ENCODE data around the gene ARMC5. TPM values are rescaled to one million over a fixed set of nuclear protein-coding genes. Genes with fewer than 3 reads are reported as not detected.
"Not testable (repeated sequence)": the region's sequence is repeated elsewhere in the genome, so short reads cannot be mapped to it uniquely, and the experiment has no call there.

ARMC5 gene
- polyA plus RNA-seq, 1 of the 3 experiments (the other 2 are of a cell fraction), result 8.9 TPM

DNA sequence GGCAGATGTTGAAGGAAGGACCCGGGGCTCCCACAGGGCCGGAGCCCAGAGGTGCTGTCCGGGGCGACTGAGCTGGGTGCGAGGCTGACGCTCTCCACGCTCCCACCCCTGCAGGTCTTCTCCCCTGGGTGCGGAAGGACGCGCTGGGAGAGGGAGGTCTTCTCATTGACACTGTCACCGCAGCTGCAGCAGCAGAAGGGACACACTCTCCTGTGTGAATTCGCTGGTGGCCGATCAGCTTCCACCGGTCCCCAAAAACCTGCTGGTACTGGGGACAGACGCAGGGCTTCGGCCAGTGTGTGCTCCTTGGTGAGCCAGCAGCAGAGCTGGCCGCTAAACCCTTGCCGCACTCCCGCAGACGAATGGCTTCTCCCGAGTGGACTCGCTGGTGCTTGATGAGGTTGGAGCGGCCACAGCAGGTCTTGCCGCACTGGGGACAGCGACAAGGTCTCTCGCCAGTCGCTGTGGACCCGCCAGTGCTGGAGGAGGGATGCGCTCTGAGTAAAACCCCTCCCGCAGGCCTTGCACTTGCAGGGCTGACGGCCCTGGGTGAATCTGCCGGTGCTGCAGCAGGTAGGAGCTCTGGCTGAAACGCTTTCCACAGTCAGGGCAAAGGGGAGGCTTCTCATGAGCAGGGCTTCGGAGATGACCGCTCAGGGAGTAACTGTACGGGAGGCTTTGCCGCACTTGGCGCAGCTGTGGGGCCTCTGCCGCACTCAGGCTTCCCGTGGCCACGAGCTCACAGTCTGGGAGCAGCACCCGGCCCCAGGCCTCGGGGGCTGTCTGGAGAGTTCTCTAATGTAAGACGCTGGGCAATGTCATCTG, 22.9 kb upstream of the ARMC5 start:
- Histone ChIP-seq H3K79me2 (ENCODE audit: insufficient read depth) (no peaks in the 10 kb centered on the region), H3K27ac (ENCODE audit: low read depth in 2 of 2, low read length in 1 of 2) (no peak overlapping the region), H3K27me3 (ENCODE audit: insufficient read depth) (no peaks in the 10 kb centered on the region), H3K9me3 (no peaks in the 10 kb centered on the region), H2AFZ (ENCODE audit: low read depth) (no peak overlapping the region), H3F3A (replicated peaks; ENCODE audit: insufficient read depth) (peaks cover 21% of the 10 kb centered on the region), H3K9me2 (no peaks in the 10 kb centered on the region), H3K9ac (no peak overlapping the region), H3K4me2 (no peak overlapping the region), H3K36me3 (replicated peaks in 1 of 2; ENCODE audit: control insufficient read depth in 1 of 2, insufficient read depth in 2 of 2, low read length in 1 of 2) (no peaks in the 10 kb centered on the region), H3K4me1 (ENCODE audit: control insufficient read depth in 1 of 2, insufficient read depth in 2 of 2, low read depth in 1 of 2, low read length in 1 of 2) (peaks cover 0 to 2% of the 10 kb centered on the region in 2 experiments; a peak in 1 of 4 replicates), H4K20me1 (ENCODE audit: insufficient read depth) (no peaks in the 10 kb centered on the region), H3K4me3 (ENCODE audit: low read depth in 2 of 2, low read length in 1 of 2) (no peak overlapping the region)
- TF ChIP-seq YY1 (IDR thresholded peaks at IDR 0.05; ENCODE audit: low read depth) (no peak), FOXM1 (IDR thresholded peaks at IDR 0.05; ENCODE audit: low read depth) (no peak), GABPA (IDR thresholded peaks at IDR 0.05; ENCODE audit: low read depth) (no peak), CHD2 (IDR thresholded peaks at IDR 0.05; ENCODE audit: low read length, partially characterized antibody) (no peak), NFIC (IDR thresholded peaks at IDR 0.05; ENCODE audit: borderline replicate concordance) (no peak), REST (IDR thresholded peaks at IDR 0.05; ENCODE audit: low read depth, low read length) (no peak), POLR2AphosphoS5 (IDR thresholded peaks at IDR 0.05; ENCODE audit: low read depth, low read length) (no peak), IRF3 (IDR thresholded peaks at IDR 0.05; ENCODE audit: low read depth, low read length) (no peak)
- POLR2A ChIA-PET, result no interaction called here
- 85% methylated on average over 19 of the region's 44 CpGs for WGBS (ENCODE audit: low lambda C conversion rate)
- CTCF ChIA-PET, result interaction anchor here (0.6 to 1.2 kb wide), 2 partner anchors 54 to 216 kb away, joined by 3 to 5 read pairs; no protein-coding TSS in a partner anchor
- DNase-seq, result no peak

- no peaks in the 10 kb centered on the region for H3K9me2 ChIP-seq
- H3K27ac ChIP-seq (ENCODE audit: low read depth in 2 of 2, low read length in 1 of 2), result no peak overlapping the region
- no peaks in the 10 kb centered on the region for H3K36me3 ChIP-seq (replicated peaks in 1 of 2; ENCODE audit: control insufficient read depth in 1 of 2, insufficient read depth in 2 of 2, low read length in 1 of 2)
- H3K4me3 ChIP-seq (ENCODE audit: low read depth in 2 of 2, low read length in 1 of 2), result no peak overlapping the region
- peaks cover 24% of the 10 kb centered on the region for H3F3A ChIP-seq (replicated peaks; ENCODE audit: insufficient read depth)
- H3K4me1 ChIP-seq (ENCODE audit: control insufficient read depth in 1 of 2, insufficient read depth in 2 of 2, low read depth in 1 of 2, low read length in 1 of 2), result peaks cover 0 to 5% of the 10 kb centered on the region in 2 experiments; a peak in 1 of 4 replicates
- H3K79me2 ChIP-seq (ENCODE audit: insufficient read depth), result no peaks in the 10 kb centered on the region
- no peak for TF ChIP-seq RCOR1 (IDR thresholded peaks at IDR 0.05; ENCODE audit: low read length)
- TF ChIP-seq RAD21 (IDR thresholded peaks at IDR 0.05; ENCODE audit: low read length), result no peak
- TF ChIP-seq YY1 (IDR thresholded peaks at IDR 0.05; ENCODE audit: low read depth), result no peak
- no peak for TF ChIP-seq USF1 (IDR thresholded peaks at IDR 0.05; ENCODE audit: borderline replicate concordance, low read depth)
- no peak for TF ChIP-seq RFX5 (IDR thresholded peaks at IDR 0.05; ENCODE audit: low read length)
- TF ChIP-seq GATA2 (CRISPR knock-in tag; IDR thresholded peaks at IDR 0.05), result no peak
- no peak for TF ChIP-seq ELF1 (IDR thresholded peaks at IDR 0.05)
- TF ChIP-seq POLR2AphosphoS5 (IDR thresholded peaks at IDR 0.05; ENCODE audit: low read depth, low read length), result no peak
- ChIA-PET POLR2A (no interaction called here), CTCF (interaction anchor here (1.2 to 3.2 kb wide), 2 partner anchors 9 to 99 kb away, joined by 3 to 13 read pairs; partner anchors contain the start of gene COX6A2)
- H3K9ac ChIP-seq, result no peak overlapping the region
- 71% methylated on average over 2 of the region's 2 CpGs for WGBS (ENCODE audit: low lambda C conversion rate)
- H3K9me3 ChIP-seq, result no peaks in the 10 kb centered on the region
- H2AFZ ChIP-seq (ENCODE audit: low read depth), result no peak overlapping the region
- no peak overlapping the region for H3K4me2 ChIP-seq
- no peak for DNase-seq
- no peaks in the 10 kb centered on the region for H4K20me1 ChIP-seq (ENCODE audit: insufficient read depth)
- H3K27me3 ChIP-seq (ENCODE audit: insufficient read depth), result no peaks in the 10 kb centered on the region
Measured at GRCh38 chr16:31438414-31438813, 20.9 kb upstream of the ARMC5 start.

DNA sequence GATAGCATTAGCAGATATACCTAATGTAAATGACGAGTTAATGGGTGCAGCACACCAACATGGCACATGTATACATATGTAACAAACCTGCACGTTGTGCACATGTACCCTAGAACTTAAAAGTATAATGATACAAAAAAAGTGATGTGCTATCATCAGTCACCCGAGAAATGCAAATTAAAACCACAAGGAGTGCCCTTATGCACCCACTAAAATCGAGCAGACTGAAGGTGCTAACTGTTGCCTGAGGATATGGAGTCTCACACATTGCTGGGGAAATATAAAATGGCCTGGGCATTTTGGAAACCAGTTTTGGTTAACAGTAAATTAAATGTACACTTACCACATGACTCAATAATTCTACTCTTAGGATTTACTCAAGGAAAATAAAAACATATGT, 20.3 kb upstream of the ARMC5 start:
- H4K20me1 ChIP-seq (ENCODE audit: insufficient read depth); H3K4me1 ChIP-seq (ENCODE audit: control insufficient read depth in 1 of 2, insufficient read depth in 2 of 2, low read depth in 1 of 2, low read length in 1 of 2); H2AFZ ChIP-seq (ENCODE audit: low read depth); H3K36me3 ChIP-seq (replicated peaks in 1 of 2; ENCODE audit: control insufficient read depth in 1 of 2, insufficient read depth in 2 of 2, low read length in 1 of 2); H3K9me2 ChIP-seq; H3K9me3 ChIP-seq; H3K9ac ChIP-seq; POLR2A ChIA-PET; H3K4me2 ChIP-seq; H3K79me2 ChIP-seq (ENCODE audit: insufficient read depth); DNase-seq; H3K4me3 ChIP-seq (ENCODE audit: low read depth in 2 of 2, low read length in 1 of 2); H3K27ac ChIP-seq (ENCODE audit: low read depth in 2 of 2, low read length in 1 of 2); H3K27me3 ChIP-seq (ENCODE audit: insufficient read depth): not testable (repeated sequence)
- WGBS (ENCODE audit: low lambda C conversion rate), result 60% methylated on average over 4 of the region's 4 CpGs
- H3F3A ChIP-seq (replicated peaks; ENCODE audit: insufficient read depth), result peaks cover 24% of the 10 kb centered on the region
- CTCF ChIA-PET, result interaction anchor here (1.2 to 3.9 kb wide), 4 partner anchors 10 to 296 kb away, joined by 3 to 33 read pairs (median 8); partner anchors contain the start of gene COX6A2
